Trophoblast cell (in vitro differentiated cells and primary cell): ENCODE measurements around the gene TACR3.
"Not testable (repeated sequence)": the region's sequence is repeated elsewhere in the genome, so short reads cannot be mapped to it uniquely, and the experiment has no call there.

Experiments
- DNase-seq, 2 donors: peaks; one replicate each; pipeline ENCODE4 v3.0.0-alpha.2; 2016
- H2AFZ ChIP-seq: 2 replicates; pipeline ENCODE4 v1.6.1; 2013; ENCODE audit warnings: low read length, moderate library complexity, mild to moderate bottlenecking; ENCODE audit not compliant: insufficient read depth, poor library complexity
- H2AK5ac ChIP-seq: 2 replicates; pipeline ENCODE4 v1.6.1; 2013; ENCODE audit warnings: mild to moderate bottlenecking, low read length
- H2BK120ac ChIP-seq: 2 replicates; pipeline ENCODE4 v1.6.1; 2013; ENCODE audit warnings: low read length, mild to moderate bottlenecking, moderate library complexity; ENCODE audit not compliant: insufficient read depth, poor library complexity
- H2BK12ac ChIP-seq: 2 replicates; pipeline ENCODE4 v1.6.1; 2013; ENCODE audit warnings: mild to moderate bottlenecking, low read length, moderate library complexity
- H2BK5ac ChIP-seq: 2 replicates; pipeline ENCODE4 v1.6.1; 2013; ENCODE audit warnings: low read length, low read depth, moderate library complexity, mild to moderate bottlenecking; ENCODE audit not compliant: poor library complexity
- H3K14ac ChIP-seq: 2 replicates; pipeline ENCODE4 v1.6.1; 2013; ENCODE audit warnings: mild to moderate bottlenecking, low read length
- H3K18ac ChIP-seq: 2 replicates; pipeline ENCODE4 v1.6.1; 2013; ENCODE audit warnings: mild to moderate bottlenecking, low read length
- H3K23ac ChIP-seq: 2 replicates; pipeline ENCODE4 v1.6.1; 2013; ENCODE audit warnings: low read length
- H3K27ac ChIP-seq: 2 replicates; pipeline ENCODE4 v1.5.1; 2013; ENCODE audit warnings: low read depth, mild to moderate bottlenecking, inconsistent platforms, low read length, moderate library complexity
- H3K27me3 ChIP-seq: 2 replicates; pipeline ENCODE4 v1.6.1; 2013; ENCODE audit warnings: inconsistent platforms, mild to moderate bottlenecking, low read length, moderate library complexity; ENCODE audit not compliant: insufficient read depth
- H3K36me3 ChIP-seq, 2 experiments: 1 replicate in 1 of 2; 2 replicates in 1 of 2; pipeline ENCODE4 v1.6.1; 2013; ENCODE audit warnings: low read length in 2 of 2, mild to moderate bottlenecking in 2 of 2, moderate library complexity in 1 of 2; ENCODE audit not compliant: insufficient read depth in 2 of 2, control insufficient read depth in 1 of 2
- H3K4ac ChIP-seq: 2 replicates; pipeline ENCODE4 v1.6.1; 2013; ENCODE audit warnings: low read depth, mild to moderate bottlenecking, low read length, moderate library complexity
- H3K4me1 ChIP-seq, 2 experiments: 1 replicate in 1 of 2; 2 replicates in 1 of 2; pipeline ENCODE4 v1.6.1; 2013; ENCODE audit warnings: low read length in 2 of 2, mild to moderate bottlenecking in 2 of 2, moderate library complexity in 1 of 2; ENCODE audit not compliant: insufficient read depth in 2 of 2, control insufficient read depth in 1 of 2
- H3K4me2 ChIP-seq: 2 replicates; pipeline ENCODE4 v1.6.1; 2013; ENCODE audit warnings: inconsistent platforms, mild to moderate bottlenecking, low read length, moderate library complexity
- H3K4me3 ChIP-seq: 2 replicates; pipeline ENCODE4 v1.5.1; 2013; ENCODE audit warnings: mild to moderate bottlenecking, low read depth, low read length, inconsistent platforms
- H3K79me1 ChIP-seq: one replicate; pipeline ENCODE4 v1.6.1; 2013; ENCODE audit warnings: low read length
- H3K79me2 ChIP-seq: 2 replicates; pipeline ENCODE4 v1.6.1; 2013; ENCODE audit warnings: low read length, mild to moderate bottlenecking; ENCODE audit not compliant: control insufficient read depth, insufficient read depth, poor library complexity
- H3K9ac ChIP-seq: 2 replicates; pipeline ENCODE4 v1.6.1; 2013; ENCODE audit warnings: mild to moderate bottlenecking, low read length
- H3K9me3 ChIP-seq: 2 replicates; pipeline ENCODE4 v1.6.1; 2013; ENCODE audit warnings: low read depth, mild to moderate bottlenecking, control low read depth, inconsistent platforms, low read length; ENCODE audit not compliant: insufficient read depth
- H4K12ac ChIP-seq: 2 replicates; pipeline ENCODE4 v1.6.1; 2013; ENCODE audit warnings: low read depth, mild to moderate bottlenecking, low read length, moderate library complexity
- H4K8ac ChIP-seq: 2 replicates; pipeline ENCODE4 v1.6.1; 2013; ENCODE audit warnings: low read depth, mild to moderate bottlenecking, low read length, moderate library complexity
- H4K91ac ChIP-seq: one replicate; pipeline ENCODE4 v1.6.1; 2013; ENCODE audit warnings: low read depth, mild to moderate bottlenecking, low read length, moderate library complexity
- WGBS: extraction: QIAGEN DNeasy Blood & Tissue Kit; methylation state at CpG from one replicate; pipeline ENCODE4 v1.1.7; 2013; ENCODE audit warnings: missing lambda C conversion rate; ENCODE audit not compliant: insufficient read length, insufficient coverage; ENCODE audit errors: extremely low coverage; 5-methylcytosine and 5-hydroxymethylcytosine counted together

Gene TACR3

DNA sequence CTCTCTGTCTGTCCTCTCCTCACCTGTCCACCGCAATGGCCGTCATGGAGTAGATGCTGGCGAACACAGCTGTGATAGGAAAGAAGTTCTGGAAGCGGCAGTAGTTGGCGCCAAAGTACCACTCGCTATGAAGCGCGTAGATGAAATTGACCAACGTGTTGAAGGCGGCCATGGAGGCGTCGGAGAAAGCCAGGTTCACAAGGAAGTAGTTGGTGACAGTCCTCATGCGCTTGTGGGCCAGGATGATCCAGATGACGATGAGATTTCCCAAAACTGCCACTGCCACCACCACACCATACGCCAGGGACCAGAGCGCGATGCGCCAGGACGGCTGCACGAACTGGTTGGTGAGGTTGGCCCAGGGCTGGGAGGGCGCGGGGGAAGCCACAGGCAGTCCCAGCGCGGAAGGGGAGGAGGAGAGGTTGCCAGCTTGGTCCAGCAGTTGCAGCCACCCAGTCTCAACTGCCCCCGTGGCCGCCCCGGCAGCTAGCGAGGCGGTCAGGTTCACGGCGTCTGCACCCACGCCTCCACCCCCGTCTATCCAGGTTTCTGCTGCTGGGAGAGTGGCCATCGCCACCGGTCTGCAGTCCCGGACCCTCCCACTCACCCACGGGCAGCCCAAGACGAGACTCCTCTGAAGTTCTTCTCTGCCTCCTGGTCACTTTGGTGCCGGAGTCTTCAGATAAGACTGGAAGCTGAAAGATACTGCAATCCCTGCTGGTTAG, 518 bp downstream of the TACR3 start:
- Histone ChIP-seq H3K4me1 (peaks cover 4 to 10% of the 10 kb centered on the region in 2 experiments), H3K4me2 (peak overlapping the region; percentile 81), H3K79me2 (no peaks in the 10 kb centered on the region), H3K9ac (no peak overlapping the region), H4K12ac (no peak overlapping the region), H2BK12ac (no peak overlapping the region), H2BK120ac (no peak overlapping the region), H3K14ac (no peak overlapping the region), H3K18ac (no peak overlapping the region), H3K27ac (no peak overlapping the region), H3K23ac (no peak overlapping the region), H4K91ac (no peak overlapping the region), H3K27me3 (peaks cover 2% of the 10 kb centered on the region), H4K8ac (no peak overlapping the region), H3K79me1 (no peaks in the 10 kb centered on the region), H2BK5ac (no peak overlapping the region), H3K4ac (no peak overlapping the region), H2AFZ (no peak overlapping the region), H3K9me3 (no peaks in the 10 kb centered on the region), H3K36me3 (no peaks in the 10 kb centered on the region), H2AK5ac (no peak overlapping the region), H3K4me3 (peak overlapping the region; percentile 55)
- peak; percentile 40 to 49 for DNase-seq
- no CpG with 5 or more reads among the region's 39 CpGs for WGBS

DNA sequence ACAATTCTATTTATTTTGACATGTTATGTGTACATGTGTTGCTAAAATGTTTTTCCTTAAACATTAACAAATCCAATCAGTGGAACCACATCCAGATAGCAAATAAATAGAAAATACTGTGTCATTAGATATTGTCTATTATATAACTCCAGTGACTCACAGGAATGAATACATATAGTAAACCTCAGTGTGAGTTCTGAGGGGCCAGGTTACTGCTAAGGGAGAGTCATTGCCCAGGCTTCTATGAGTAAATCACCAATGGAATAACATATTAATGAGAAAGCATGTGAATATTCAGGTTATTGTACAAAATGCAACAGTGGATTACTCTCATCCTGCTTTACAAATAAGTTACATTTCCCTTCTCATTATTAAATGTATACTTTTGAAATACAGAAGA, 27.2 kb downstream of the TACR3 start:
- H3K9me3 ChIP-seq = no peaks in the 10 kb centered on the region
- no peaks in the 10 kb centered on the region for H3K36me3 ChIP-seq
- H4K12ac ChIP-seq = no peak overlapping the region
- no peak overlapping the region for H2AK5ac ChIP-seq
- H3K27ac ChIP-seq = no peak overlapping the region
- no peak overlapping the region for H3K18ac ChIP-seq
- H3K4me1 ChIP-seq = no peaks in the 10 kb centered on the region
- no peak overlapping the region for H3K4ac ChIP-seq
- no peak overlapping the region for H3K9ac ChIP-seq
- DNase-seq = no peak
- no peak overlapping the region for H3K23ac ChIP-seq
- H3K4me2 ChIP-seq = no peak overlapping the region
- H3K27me3 ChIP-seq = no peaks in the 10 kb centered on the region
- no peak overlapping the region for H3K14ac ChIP-seq
- no peak overlapping the region for H2BK12ac ChIP-seq
- no peak overlapping the region for H3K4me3 ChIP-seq
- no peak overlapping the region for H2BK5ac ChIP-seq
- H4K8ac ChIP-seq = no peak overlapping the region
- H3K79me1 ChIP-seq = no peaks in the 10 kb centered on the region
- H2AFZ ChIP-seq = no peak overlapping the region
- H2BK120ac ChIP-seq = no peak overlapping the region
- no peak overlapping the region for H4K91ac ChIP-seq
- no peaks in the 10 kb centered on the region for H3K79me2 ChIP-seq

DNA sequence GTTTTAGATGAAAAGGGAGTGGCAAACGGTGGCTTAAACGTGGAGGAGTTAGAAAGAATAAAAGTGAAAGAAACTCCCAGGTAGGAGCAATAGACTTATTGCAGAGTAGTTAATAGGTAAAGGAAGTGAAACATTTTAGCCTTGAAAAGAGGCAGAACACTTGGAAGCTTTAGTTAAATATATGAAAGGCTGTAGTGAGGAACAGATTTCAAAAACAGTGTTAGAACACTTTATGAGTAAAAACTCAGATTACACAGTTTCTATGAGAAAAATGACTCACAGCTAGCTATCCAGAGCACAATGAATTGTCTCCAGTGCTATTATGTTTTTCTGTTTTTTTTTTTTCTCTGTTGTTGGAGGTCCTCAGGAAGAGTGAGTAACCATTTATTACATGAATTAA, 45.8 kb downstream of the TACR3 start:
- Histone ChIP-seq H2BK5ac (no peak overlapping the region), H4K12ac (no peak overlapping the region)
- WGBS = no CpG with 5 or more reads among the region's 2 CpGs

DNA sequence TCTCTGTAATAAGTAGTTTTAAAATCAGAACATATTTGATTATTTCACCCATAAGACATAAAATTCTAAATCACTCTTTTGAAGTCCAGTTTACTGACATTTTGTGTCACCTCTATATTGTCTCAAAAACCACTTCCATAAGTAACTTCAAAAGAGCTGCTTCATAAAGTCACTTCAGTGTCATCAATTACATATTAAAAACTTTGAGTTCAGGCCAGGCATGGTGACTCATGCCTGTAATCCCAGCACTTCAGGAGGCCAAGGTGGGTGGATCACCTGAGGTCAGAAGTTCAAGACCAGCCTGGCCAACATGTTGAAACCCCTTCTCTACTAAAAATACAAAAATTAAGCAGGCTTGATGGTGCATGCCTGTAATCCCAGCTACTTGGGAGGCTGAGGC, 53.0 kb downstream of the TACR3 start:
- not testable (repeated sequence) for H3K36me3 ChIP-seq, H3K9me3 ChIP-seq, H3K18ac ChIP-seq, H2AFZ ChIP-seq, H4K12ac ChIP-seq, H3K27me3 ChIP-seq, H3K27ac ChIP-seq, H3K4ac ChIP-seq, H3K14ac ChIP-seq, H3K79me2 ChIP-seq, H2BK5ac ChIP-seq, H3K4me3 ChIP-seq, H3K4me2 ChIP-seq, H3K79me1 ChIP-seq, H3K9ac ChIP-seq, H4K91ac ChIP-seq, H4K8ac ChIP-seq, H3K4me1 ChIP-seq, H2BK120ac ChIP-seq, H2AK5ac ChIP-seq, H3K23ac ChIP-seq, H2BK12ac ChIP-seq, DNase-seq

More for the DNA sequence above, 45.8 kb downstream of the TACR3 start:
- Histone ChIP-seq H3K4ac (no peak overlapping the region), H2AFZ (no peak overlapping the region), H3K27ac (no peak overlapping the region), H3K4me1 (no peaks in the 10 kb centered on the region), H3K9ac (no peak overlapping the region), H3K14ac (no peak overlapping the region), H3K36me3 (no peaks in the 10 kb centered on the region), H2BK120ac (no peak overlapping the region), H3K23ac (no peak overlapping the region), H3K27me3 (no peaks in the 10 kb centered on the region), H3K18ac (no peak overlapping the region), H4K8ac (no peak overlapping the region), H4K91ac (no peak overlapping the region), H3K79me1 (no peaks in the 10 kb centered on the region), H3K9me3 (no peaks in the 10 kb centered on the region), H2BK12ac (no peak overlapping the region), H3K4me2 (no peak overlapping the region), H3K4me3 (no peak overlapping the region), H2AK5ac (no peak overlapping the region), H3K79me2 (no peaks in the 10 kb centered on the region)
- DNase-seq = no peak
